HCT116 (cell line): ENCODE results near the gene PXDN. TPM values are rescaled to one million over a fixed set of nuclear protein-coding genes. Genes with fewer than 3 reads are reported as not detected.

Experiments
- ATAC-seq: fragments of 200-7000 bp; cut with Tn5 transposase; 2 replicates; pipeline ENCODE4 v1.9.1; 2020; ENCODE audit warnings: mild to moderate bottlenecking, moderate library complexity
- BruUV-seq: library from RNA; stranded (reverse); fragments of 400-500 nt; replicated peaks from 2 replicates; lab custom pipeline; 2021; lab: Mats Ljungman, UMichigan
- CTCF ChIA-PET: fragments of 300-600 bp; sonication (Branson Sonifier 250); formaldehyde crosslinking; loops from one replicate; lab custom pipeline; 2021; ENCODE audit warnings: antibody characterized with exemption; lab: Charles Lee
- POLR2A ChIA-PET: fragments of 300-600, 350-600 bp; sonication (Branson Sonifier 250); formaldehyde crosslinking; loops from one replicate; lab custom pipeline; 2021; ENCODE audit warnings: antibody characterized with exemption; lab: Charles Lee
- RAD21 ChIA-PET, 2 experiments: fragments of 300-600 bp; sonication (Branson Sonifier 250); formaldehyde crosslinking; loops; one replicate each; lab custom pipeline; 2023; ENCODE audit warnings: low total read pairs in 2 of 2; ENCODE audit not compliant: uncharacterized antibody in 2 of 2, unreplicated experiment in 2 of 2, low non-redundant PET in 1 of 2; lab: Charles Lee
- DNase-seq: peaks from one replicate; pipeline ENCODE4 v3.0.0-alpha.2; 2010; ENCODE audit warnings: low read depth, low spot score
- H2AFZ ChIP-seq: fragments of 200-600 bp; shearing (Covaris generic), sonication (generic); 2 replicates; pipeline ENCODE4 v1.6.1; 2017; ENCODE audit warnings: low read depth, mixed run types, mixed read lengths, antibody characterized with exemption, low read length; ENCODE audit not compliant: poor library complexity, severe bottlenecking
- H3K27ac ChIP-seq: 2 replicates; pipeline ENCODE4 v1.5.1; 2012; ENCODE audit warnings: low read depth, low read length
- H3K27me3 ChIP-seq: fragments of 200-600 bp; sonication (generic); 2 replicates; pipeline ENCODE4 v1.6.1; 2016; ENCODE audit warnings: mixed run types, low read length, mixed read lengths; ENCODE audit not compliant: insufficient read depth
- H3K36me3 ChIP-seq, 2 experiments: fragments of 200-500 bp in 1 of 2; fragments of 200-600 bp in 1 of 2; sonication (Bioruptor generic) in 1 of 2; sonication (generic) in 1 of 2; 2 replicates each; pipeline versions ENCODE4 v1.5.1 to v1.6.1; 2014 to 2016; ENCODE audit warnings: low read length in 2 of 2, inconsistent platforms in 1 of 2, mixed read lengths in 1 of 2, mixed run types in 1 of 2; ENCODE audit not compliant: insufficient read depth in 2 of 2, control insufficient read depth in 1 of 2
- H3K4me1 ChIP-seq, 2 experiments: fragments of 200-600 bp in 1 of 2; sonication (generic) in 1 of 2; 2 replicates each; pipeline versions ENCODE4 v1.5.1 to v1.6.1; 2012 to 2017; ENCODE audit warnings: low read length in 2 of 2, inconsistent platforms in 1 of 2, mild to moderate bottlenecking in 1 of 2, mixed read lengths in 1 of 2, mixed run types in 1 of 2, moderate library complexity in 1 of 2; ENCODE audit not compliant: insufficient read depth in 2 of 2, control insufficient read depth in 1 of 2
- H3K4me2 ChIP-seq: fragments of 200-600 bp; sonication (generic); 2 replicates; pipeline ENCODE4 v1.6.1; 2017; ENCODE audit warnings: mixed run types, low read length, mixed read lengths
- H3K4me3 ChIP-seq, 2 experiments: fragments of 200-600 bp in 1 of 2; sonication (generic) in 1 of 2; replicated peaks in 1 of 2; 2 replicates each; pipeline ENCODE4 v1.5.1; 2011 to 2016; ENCODE audit warnings: low read length in 2 of 2, control low read depth in 1 of 2, low read depth in 1 of 2, mild to moderate bottlenecking in 1 of 2, mixed read lengths in 1 of 2, mixed run types in 1 of 2
- H3K79me2 ChIP-seq: fragments of 200-600 bp; sonication (generic); 2 replicates; pipeline ENCODE4 v1.6.1; 2017; ENCODE audit warnings: mild to moderate bottlenecking, mixed run types, low read length, moderate library complexity, mixed read lengths; ENCODE audit not compliant: insufficient read depth
- H3K9ac ChIP-seq: fragments of 200-600 bp; sonication (generic); 2 replicates; pipeline ENCODE4 v1.6.1; 2016; ENCODE audit warnings: low read length, mixed read lengths
- H3K9me2 ChIP-seq: fragments of 200-600 bp; sonication (generic), shearing (Covaris generic); 2 replicates; pipeline ENCODE4 v1.6.1; 2017; ENCODE audit warnings: mixed run types, mild to moderate bottlenecking, moderate library complexity; ENCODE audit not compliant: insufficient read depth
- H3K9me3 ChIP-seq, 2 experiments: fragments of 200-500 bp in 1 of 2; fragments of 200-600 bp in 1 of 2; sonication (Bioruptor generic) in 1 of 2; sonication (generic) in 1 of 2; 2 replicates each; pipeline ENCODE4 v1.6.1; 2014 to 2017; ENCODE audit warnings: low read length in 2 of 2, mixed read lengths in 2 of 2, inconsistent platforms in 1 of 2, low read depth in 1 of 2, mild to moderate bottlenecking in 1 of 2, mixed run types in 1 of 2, moderate library complexity in 1 of 2; ENCODE audit not compliant: control insufficient read depth in 1 of 2, insufficient read depth in 1 of 2
- H4K20me1 ChIP-seq: fragments of 200-600 bp; sonication (generic), shearing (Covaris generic); 2 replicates; pipeline ENCODE4 v1.6.1; 2017; ENCODE audit warnings: mixed run types, mild to moderate bottlenecking, moderate library complexity; ENCODE audit not compliant: insufficient read depth
- ATF3 ChIP-seq: IDR thresholded peaks from 2 replicates; pipeline ENCODE4 v1.6.1; 2012
- CBX3 ChIP-seq: IDR thresholded peaks from 2 replicates; pipeline ENCODE4 v1.6.1; 2012; ENCODE audit warnings: low read depth
- ELF1 ChIP-seq: IDR thresholded peaks from 2 replicates; pipeline ENCODE4 v1.6.1; 2012; ENCODE audit warnings: low read depth, borderline replicate concordance
- EZH2phosphoT487 ChIP-seq: fragments of 200-600 bp; IDR thresholded peaks from 2 replicates; pipeline ENCODE4 v1.6.1; 2018; ENCODE audit warnings: antibody characterized with exemption, borderline replicate concordance
- JUND ChIP-seq: IDR thresholded peaks from 2 replicates; pipeline ENCODE4 v1.6.1; 2012
- POLR2A ChIP-seq: IDR thresholded peaks from 2 replicates; pipeline ENCODE4 v1.7.0; 2011; ENCODE audit warnings: borderline replicate concordance; ENCODE audit not compliant: insufficient read depth, insufficient read length; ENCODE audit errors: extremely low read depth
- RAD21 ChIP-seq: IDR thresholded peaks from 2 replicates; pipeline ENCODE4 v1.6.1; 2012; ENCODE audit warnings: low read depth, mild to moderate bottlenecking
- REST ChIP-seq: IDR thresholded peaks from 2 replicates; pipeline ENCODE4 v1.6.1; 2012; ENCODE audit warnings: low read depth
- SP1 ChIP-seq: IDR thresholded peaks from 2 replicates; pipeline ENCODE4 v1.6.1; 2012; ENCODE audit warnings: low read depth
- SRF ChIP-seq: IDR thresholded peaks from 2 replicates; pipeline ENCODE4 v1.6.1; 2012; ENCODE audit warnings: low read depth
- TCF7L2 ChIP-seq: IDR thresholded peaks from 2 replicates; pipeline ENCODE4 v1.7.0; 2011; ENCODE audit warnings: borderline replicate concordance, inconsistent platforms; ENCODE audit not compliant: insufficient read depth, insufficient read length; ENCODE audit errors: extremely low read depth
- YY1 ChIP-seq: IDR thresholded peaks from 2 replicates; pipeline ENCODE4 v1.6.1; 2011; ENCODE audit warnings: low read length, low read depth, moderate library complexity, mild to moderate bottlenecking; ENCODE audit not compliant: insufficient replicate concordance; ENCODE audit errors: extremely low read depth
- ZBTB33 ChIP-seq: IDR thresholded peaks from 2 replicates; pipeline ENCODE4 v1.6.1; 2011; ENCODE audit warnings: mild to moderate bottlenecking, low read length, moderate library complexity; ENCODE audit not compliant: insufficient replicate concordance; ENCODE audit errors: extremely low read depth
- ZFX ChIP-seq: fragments of 450-650 bp; IDR thresholded peaks from 2 replicates; pipeline ENCODE4 v1.6.1; 2017
- ZNF274 ChIP-seq: fragments of 200-500 bp; sonication (Bioruptor generic); IDR thresholded peaks from 2 replicates; pipeline ENCODE4 v1.6.1; 2014; ENCODE audit warnings: mild to moderate bottlenecking, low read depth, low read length, inconsistent platforms
- intact Hi-C: fragments of 100-400 bp; cut with micrococcal nuclease; formaldehyde crosslinking; loops from 2 replicates; pipeline ENCODE4 v1.10.0; 2022
- total RNA-seq: library from RNA; stranded (reverse); gene quantifications from one replicate; pipeline ENCODE4 v1.2.1, GENCODE V29; 2021; ENCODE audit not compliant: unreplicated experiment

The PXDN gene
- total RNA-seq, 1 experiment from 2014 or later: 10.7 TPM

GRCh38 chr2:1690056-1690775 lies 54.1 kb downstream of the PXDN start:
- Histone ChIP-seq H4K20me1 (no peaks in the 10 kb centered on the region), H3K4me2 (no peak overlapping the region), H3K27ac (no peak overlapping the region), H3K9me3 (no peaks in the 10 kb centered on the region), H3K4me3 (no peak overlapping the region), H2AFZ (no peak overlapping the region), H3K9ac (no peak overlapping the region), H3K27me3 (0 out of 2 replicates have a peak, but pooled peaks cover 4% of the 10 kb centered on the region), H3K4me1 (peaks cover 0 to 11% of the 10 kb centered on the region in 2 experiments; a peak in 1 of 4 replicates), H3K36me3 (no peaks in the 10 kb centered on the region), H3K9me2 (no peaks in the 10 kb centered on the region), H3K79me2 (no peaks in the 10 kb centered on the region)
- no peak for ATAC-seq
- POLR2A ChIA-PET: no interaction called here
- CTCF ChIA-PET: no interaction called here
- TF ChIP-seq EZH2phosphoT487 (no peak), ZBTB33 (no peak), ZFX (no peak), YY1 (no peak)
- intact Hi-C loops: no loop called here
- no peak for DNase-seq
- BruUV-seq: no TSS peak
- RAD21 ChIA-PET: no interaction called here

- Histone ChIP-seq H4K20me1 (no peaks in the 10 kb centered on the region), H3K27me3 (0 out of 2 replicates have a peak, but pooled peaks cover 4% of the 10 kb centered on the region), H3K4me1 (peaks cover 0 to 11% of the 10 kb centered on the region in 2 experiments; a peak in 1 of 4 replicates), H3K9me2 (no peaks in the 10 kb centered on the region), H3K4me2 (no peak overlapping the region), H3K9me3 (no peaks in the 10 kb centered on the region), H3K79me2 (no peaks in the 10 kb centered on the region), H3K9ac (no peak overlapping the region), H3K27ac (no peak overlapping the region), H3K36me3 (no peaks in the 10 kb centered on the region), H3K4me3 (no peak overlapping the region), H2AFZ (no peak overlapping the region)
- RAD21 ChIA-PET: no interaction called here
- no peak for ATAC-seq
- CTCF ChIA-PET: no interaction called here
- DNase-seq: no peak
- intact Hi-C loops: no loop called here
- POLR2A ChIA-PET: no interaction called here
- BruUV-seq: no TSS peak
- TF ChIP-seq SP1 (no peak), POLR2A (no peak), ZNF274 (no peak), ATF3 (no peak), ELF1 (no peak), REST (no peak), TCF7L2 (no peak), SRF (no peak), CBX3 (no peak), RAD21 (no peak), JUND (no peak), EZH2phosphoT487 (no peak)
These were observed 55.5 kb downstream of the PXDN start for GRCh38 chr2:1688859-1689258.
